ENCODE data around the gene CPNE6.

The CPNE6 gene

GRCh38 chr14:24066496-24067132, 4.7 kb upstream of the CPNE6 start:
- Histone ChIP-seq H3K36me3 (ENCODE audit: insufficient read depth, insufficient read length, low read length) (no peaks in the 10 kb centered on the region), H3K27me3 (ENCODE audit: insufficient read depth, insufficient read length) (no peaks in the 10 kb centered on the region), H3K9me3 (ENCODE audit: insufficient read depth, low read length) (no peaks in the 10 kb centered on the region), H3K4me3 (ENCODE audit: insufficient read length, low read depth) (no peak overlapping the region), H3K4me1 (ENCODE audit: insufficient read depth, insufficient read length) (no peaks in the 10 kb centered on the region), H3K9ac (ENCODE audit: insufficient read length, low read depth) (no peak overlapping the region)
- TF ChIP-seq YY1 (IDR thresholded peaks at IDR 0.05; ENCODE audit: insufficient read depth, insufficient read length), result no peak
- no peak for TF ChIP-seq ZNF274 (IDR thresholded peaks at IDR 0.05; ENCODE audit: low read depth, low read length)
- no peak for TF ChIP-seq SUZ12 (IDR thresholded peaks at IDR 0.05; ENCODE audit: extremely low read depth, insufficient read depth, insufficient read length)
- DNase-seq (ENCODE audit: low read depth, low spot score), result no peak

DNA sequence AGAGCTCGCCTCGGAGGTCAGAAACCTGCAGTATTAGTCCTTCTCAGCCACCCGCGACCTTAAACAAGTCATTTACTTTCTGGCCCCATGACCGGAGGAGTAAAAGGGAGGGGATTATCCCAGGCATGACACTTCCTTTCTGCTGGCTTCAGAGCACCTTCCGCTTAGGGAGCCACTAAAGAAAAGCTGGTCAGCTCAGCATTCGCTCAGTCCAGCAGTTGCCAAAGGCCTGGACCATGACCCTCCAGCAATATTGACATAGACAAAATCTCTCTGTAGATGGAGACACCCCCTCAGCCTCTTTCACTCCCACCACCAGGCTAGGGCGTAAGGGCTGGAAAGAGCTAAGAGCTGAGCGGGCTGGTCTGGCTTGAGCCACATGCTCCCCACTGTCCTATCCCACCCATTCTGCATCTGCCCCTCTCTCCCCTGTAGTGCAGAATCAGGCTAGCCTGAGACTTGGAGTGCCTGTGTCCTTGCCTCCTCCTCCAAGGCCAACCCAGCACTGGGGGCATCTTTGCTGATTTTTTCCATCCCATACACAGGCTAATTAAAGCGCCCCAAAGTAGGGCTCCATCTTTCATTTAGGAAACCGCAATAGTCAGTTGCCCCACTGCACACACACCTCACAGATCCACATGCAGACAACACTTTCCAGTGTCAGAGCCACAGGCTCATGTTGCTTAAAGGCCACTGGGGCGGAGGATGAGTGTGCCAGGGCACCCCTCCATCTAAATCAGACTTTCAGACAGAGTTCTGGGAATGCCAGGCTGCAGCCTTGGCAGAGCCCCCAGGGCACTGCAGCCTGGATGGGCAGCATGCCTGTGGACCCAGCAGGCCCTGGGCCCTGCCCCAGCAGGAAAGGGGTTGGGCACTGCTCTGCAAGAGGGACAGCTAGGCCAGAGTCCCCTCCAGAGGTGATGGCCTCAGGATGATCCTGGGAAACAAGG, 4.0 kb upstream of the CPNE6 start:
- TF ChIP-seq YY1 (IDR thresholded peaks at IDR 0.05; ENCODE audit: insufficient read depth, insufficient read length) (no peak), ZNF274 (IDR thresholded peaks at IDR 0.05; ENCODE audit: low read depth, low read length) (no peak), SUZ12 (IDR thresholded peaks at IDR 0.05; ENCODE audit: extremely low read depth, insufficient read depth, insufficient read length) (no peak)

GRCh38 chr14:24068711-24069410, 2.5 kb upstream of the CPNE6 start:
- no peaks in the 10 kb centered on the region for H3K36me3 ChIP-seq (ENCODE audit: insufficient read depth, insufficient read length, low read length)
- TF ChIP-seq YY1 (IDR thresholded peaks at IDR 0.05; ENCODE audit: insufficient read depth, insufficient read length), result no peak
- TF ChIP-seq SUZ12 (IDR thresholded peaks at IDR 0.05; ENCODE audit: extremely low read depth, insufficient read depth, insufficient read length), result no peak
- no peak for TF ChIP-seq ZNF274 (IDR thresholded peaks at IDR 0.05; ENCODE audit: low read depth, low read length)
- no peak overlapping the region for H3K9ac ChIP-seq (ENCODE audit: insufficient read length, low read depth)
- no peaks in the 10 kb centered on the region for H3K9me3 ChIP-seq (ENCODE audit: insufficient read depth, low read length)
- peaks cover 8% of the 10 kb centered on the region for H3K4me1 ChIP-seq (ENCODE audit: insufficient read depth, insufficient read length)
- H3K4me3 ChIP-seq (ENCODE audit: insufficient read length, low read depth), result no peak overlapping the region
- no peak for DNase-seq (ENCODE audit: low read depth, low spot score)
- no peaks in the 10 kb centered on the region for H3K27me3 ChIP-seq (ENCODE audit: insufficient read depth, insufficient read length)

More for the DNA sequence above, 4.0 kb upstream of the CPNE6 start:
- H3K27me3 ChIP-seq (ENCODE audit: insufficient read depth, insufficient read length), result no peaks in the 10 kb centered on the region
- no peak for DNase-seq (ENCODE audit: low read depth, low spot score)
- peaks cover 4% of the 10 kb centered on the region for H3K4me1 ChIP-seq (ENCODE audit: insufficient read depth, insufficient read length)
- no peaks in the 10 kb centered on the region for H3K9me3 ChIP-seq (ENCODE audit: insufficient read depth, low read length)
- H3K9ac ChIP-seq (ENCODE audit: insufficient read length, low read depth), result no peak overlapping the region
- no peak overlapping the region for H3K4me3 ChIP-seq (ENCODE audit: insufficient read length, low read depth)
- H3K36me3 ChIP-seq (ENCODE audit: insufficient read depth, insufficient read length, low read length), result no peaks in the 10 kb centered on the region

GRCh38 chr14:24069411-24069735, 2.0 kb upstream of the CPNE6 start:
- Histone ChIP-seq H3K9me3 (ENCODE audit: insufficient read depth, low read length) (no peaks in the 10 kb centered on the region), H3K9ac (ENCODE audit: insufficient read length, low read depth) (no peak overlapping the region), H3K4me1 (ENCODE audit: insufficient read depth, insufficient read length) (peaks cover 8% of the 10 kb centered on the region), H3K4me3 (ENCODE audit: insufficient read length, low read depth) (no peak overlapping the region), H3K27me3 (ENCODE audit: insufficient read depth, insufficient read length) (no peaks in the 10 kb centered on the region), H3K36me3 (ENCODE audit: insufficient read depth, insufficient read length, low read length) (no peaks in the 10 kb centered on the region)
- DNase-seq (ENCODE audit: low read depth, low spot score), result no peak
- TF ChIP-seq SUZ12 (IDR thresholded peaks at IDR 0.05; ENCODE audit: extremely low read depth, insufficient read depth, insufficient read length), result no peak
- no peak for TF ChIP-seq ZNF274 (IDR thresholded peaks at IDR 0.05; ENCODE audit: low read depth, low read length)
- TF ChIP-seq YY1 (IDR thresholded peaks at IDR 0.05; ENCODE audit: insufficient read depth, insufficient read length), result no peak

GRCh38 chr14:24070285-24071143, 848 bp upstream of the CPNE6 start:
- no peak for DNase-seq (ENCODE audit: low read depth, low spot score)
- Histone ChIP-seq H3K4me1 (ENCODE audit: insufficient read depth, insufficient read length) (peaks cover 8% of the 10 kb centered on the region), H3K4me3 (ENCODE audit: insufficient read length, low read depth) (no peak overlapping the region), H3K9ac (ENCODE audit: insufficient read length, low read depth) (no peak overlapping the region), H3K36me3 (ENCODE audit: insufficient read depth, insufficient read length, low read length) (no peaks in the 10 kb centered on the region), H3K9me3 (ENCODE audit: insufficient read depth, low read length) (no peaks in the 10 kb centered on the region), H3K27me3 (ENCODE audit: insufficient read depth, insufficient read length) (no peaks in the 10 kb centered on the region)
- TF ChIP-seq SUZ12 (IDR thresholded peaks at IDR 0.05; ENCODE audit: extremely low read depth, insufficient read depth, insufficient read length) (no peak), ZNF274 (IDR thresholded peaks at IDR 0.05; ENCODE audit: low read depth, low read length) (no peak), YY1 (IDR thresholded peaks at IDR 0.05; ENCODE audit: insufficient read depth, insufficient read length) (no peak)

GRCh38 chr14:24071836-24072430, 571 bp downstream of the CPNE6 start:
- TF ChIP-seq ZNF274 (IDR thresholded peaks at IDR 0.05; ENCODE audit: low read depth, low read length) (no peak), YY1 (IDR thresholded peaks at IDR 0.05; ENCODE audit: insufficient read depth, insufficient read length) (no peak)
- H3K9ac ChIP-seq (ENCODE audit: insufficient read length, low read depth), result no peak overlapping the region
- no peaks in the 10 kb centered on the region for H3K9me3 ChIP-seq (ENCODE audit: insufficient read depth, low read length)
- H3K27me3 ChIP-seq (ENCODE audit: insufficient read depth, insufficient read length), result no peaks in the 10 kb centered on the region
- H3K4me1 ChIP-seq (ENCODE audit: insufficient read depth, insufficient read length), result peaks cover 8% of the 10 kb centered on the region
- H3K4me3 ChIP-seq (ENCODE audit: insufficient read length, low read depth), result no peak overlapping the region
- no peaks in the 10 kb centered on the region for H3K36me3 ChIP-seq (ENCODE audit: insufficient read depth, insufficient read length, low read length)
- no peak for DNase-seq (ENCODE audit: low read depth, low spot score)

Measured in NT2/D1 (cell line).